Hepatocyte (in vitro differentiated cells): Measurements from ENCODE around the gene MEGF11. TPM values are rescaled to one million over a fixed set of nuclear protein-coding genes. Genes with fewer than 3 reads are reported as not detected.

Experiments
- DNase-seq: peaks from one replicate; pipeline ENCODE4 v3.0.0-alpha.2; 2016; ENCODE audit warnings: low spot score
- H2AFZ ChIP-seq: fragments of 200-600 bp; sonication (generic); 2 replicates; pipeline ENCODE4 v1.6.0; 2016; ENCODE audit warnings: antibody characterized with exemption, mild to moderate bottlenecking
- H3K27ac ChIP-seq: fragments of 200-600 bp; sonication (generic); 2 replicates; pipeline ENCODE4 v1.5.1; 2016; ENCODE audit warnings: mild to moderate bottlenecking
- H3K27me3 ChIP-seq: fragments of 200-600 bp; sonication (generic); 2 replicates; pipeline ENCODE4 v1.6.1; 2016
- H3K36me3 ChIP-seq: fragments of 200-600 bp; sonication (generic); replicated peaks from 2 replicates; pipeline ENCODE4 v1.5.1; 2016; ENCODE audit warnings: low read depth; ENCODE audit not compliant: insufficient read depth
- H3K4me1 ChIP-seq: fragments of 200-600 bp; sonication (generic); 2 replicates; pipeline ENCODE4 v1.5.1; 2016; ENCODE audit warnings: mild to moderate bottlenecking, moderate library complexity; ENCODE audit not compliant: insufficient read depth
- H3K4me2 ChIP-seq: fragments of 200-600 bp; sonication (generic); 2 replicates; pipeline ENCODE4 v1.6.0; 2016
- H3K4me3 ChIP-seq: fragments of 200-600 bp; sonication (generic); 2 replicates; pipeline ENCODE4 v1.5.1; 2016; ENCODE audit warnings: mild to moderate bottlenecking
- H3K79me2 ChIP-seq: fragments of 200-600 bp; sonication (generic); 2 replicates; pipeline ENCODE4 v1.6.0; 2017; ENCODE audit warnings: mild to moderate bottlenecking
- H3K9me2 ChIP-seq: fragments of 200-600 bp; sonication (generic); replicated peaks from 2 replicates; pipeline ENCODE4 v1.6.0; 2017; ENCODE audit warnings: mild to moderate bottlenecking; ENCODE audit not compliant: insufficient read depth
- H3K9me3 ChIP-seq: fragments of 200-600 bp; sonication (generic); 2 replicates; pipeline ENCODE4 v1.5.1; 2016; ENCODE audit warnings: low read depth, mild to moderate bottlenecking
- H4K20me1 ChIP-seq: fragments of 200-600 bp; sonication (generic); 2 replicates; pipeline ENCODE4 v1.6.0; 2016; ENCODE audit warnings: mild to moderate bottlenecking; ENCODE audit not compliant: insufficient read depth, poor library complexity, severe bottlenecking
- CTCF ChIP-seq: fragments of 200-600 bp; sonication (generic); IDR thresholded peaks from 2 replicates; pipeline ENCODE4 v1.5.1; 2016; ENCODE audit warnings: antibody characterized with exemption, mild to moderate bottlenecking; ENCODE audit not compliant: poor library complexity
- EZH2 ChIP-seq: fragments of 200-600 bp; sonication (generic); IDR thresholded peaks from 2 replicates; pipeline ENCODE4 v1.6.1; 2016; ENCODE audit warnings: antibody characterized with exemption, mild to moderate bottlenecking, borderline replicate concordance
- EZH2phosphoT487 ChIP-seq: fragments of 200-600 bp; sonication (generic); IDR thresholded peaks from one replicate; pipeline ENCODE4 v1.6.1; 2018; ENCODE audit warnings: antibody characterized with exemption, mild to moderate bottlenecking, low read depth, moderate library complexity; ENCODE audit not compliant: unreplicated experiment, severe bottlenecking
- WGBS: methylation state at CpG from one replicate; pipeline ENCODE4 v1.1.6; 2016; ENCODE audit warnings: low lambda C conversion rate; ENCODE audit errors: missing lambda C conversion rate; 5-methylcytosine and 5-hydroxymethylcytosine counted together
- polyA plus RNA-seq: library from polyadenylated mRNA; unstranded; fragments of >200 nt; fragmentation: Nextera tagmentation; extraction: Ambion mirVana; gene quantifications from 2 replicates; pipeline ENCODE4 v1.2.1, GENCODE V29; 2016
- total RNA-seq: library from RNA; depleted of rRNA; stranded (reverse); fragments of >200 nt; gene quantifications from 2 replicates; pipeline ENCODE4 v1.2.3, GENCODE V29; 2014

Gene MEGF11
- total and polyA plus RNA-seq, 2 experiments from 2014 or later: 0.07 to 0.25 TPM

GRCh38 chr15:66241908-66242285 lies 11.7 kb downstream of the MEGF11 start:
- DNase-seq: no peak
- no peaks in the 10 kb centered on the region for H4K20me1 ChIP-seq
- H3K4me2 ChIP-seq: no peak overlapping the region
- H3K4me3 ChIP-seq: no peak overlapping the region
- H3K27me3 ChIP-seq: peaks cover under 1% of the 10 kb centered on the region
- WGBS: 90% methylated on average over 1 of the region's 1 CpG
- H3K9me2 ChIP-seq: no peaks in the 10 kb centered on the region
- no peak overlapping the region for H2AFZ ChIP-seq
- H3K4me1 ChIP-seq: no peaks in the 10 kb centered on the region
- H3K79me2 ChIP-seq: no peaks in the 10 kb centered on the region
- TF ChIP-seq EZH2phosphoT487: no peak
- no peak for TF ChIP-seq CTCF
- TF ChIP-seq EZH2: no peak
- H3K36me3 ChIP-seq: no peaks in the 10 kb centered on the region
- no peak overlapping the region for H3K27ac ChIP-seq
- no peaks in the 10 kb centered on the region for H3K9me3 ChIP-seq

- Histone ChIP-seq H3K27me3 (peaks cover under 1% of the 10 kb centered on the region), H2AFZ (no peak overlapping the region), H3K4me3 (no peak overlapping the region), H4K20me1 (no peaks in the 10 kb centered on the region), H3K9me2 (no peaks in the 10 kb centered on the region), H3K4me2 (no peak overlapping the region), H3K4me1 (no peaks in the 10 kb centered on the region), H3K36me3 (no peaks in the 10 kb centered on the region), H3K79me2 (no peaks in the 10 kb centered on the region), H3K27ac (no peak overlapping the region), H3K9me3 (no peaks in the 10 kb centered on the region)
- 82% methylated on average over 12 of the region's 12 CpGs for WGBS
- DNase-seq: no peak
- TF ChIP-seq EZH2 (no peak), CTCF (no peak), EZH2phosphoT487 (no peak)
Observed at GRCh38 chr15:66241087-66241907, 12.3 kb downstream of the MEGF11 start.

- Histone ChIP-seq H3K9me2 (no peaks in the 10 kb centered on the region), H3K4me3 (no peak overlapping the region), H2AFZ (no peak overlapping the region), H3K27me3 (peaks cover 8% of the 10 kb centered on the region), H3K4me1 (no peaks in the 10 kb centered on the region), H3K27ac (no peak overlapping the region), H3K9me3 (no peaks in the 10 kb centered on the region), H4K20me1 (no peaks in the 10 kb centered on the region), H3K36me3 (no peaks in the 10 kb centered on the region), H3K79me2 (no peaks in the 10 kb centered on the region), H3K4me2 (no peak overlapping the region)
- 89% methylated on average over 9 of the region's 9 CpGs for WGBS
- TF ChIP-seq CTCF (no peak), EZH2phosphoT487 (no peak), EZH2 (no peak)
- no peak for DNase-seq
Observed at GRCh38 chr15:66240240-66240794, 13.2 kb downstream of the MEGF11 start.
